Panc1 (cell line): Measurements from ENCODE around the gene TMEM242. TPM values are rescaled to one million over a fixed set of nuclear protein-coding genes. Genes with fewer than 3 reads are reported as not detected.

Experiments used
- ATAC-seq: fragments of 200-7000 bp; cut with Tn5 transposase; 2 replicates; pipeline ENCODE4 v1.9.1; 2020; ENCODE audit warnings: mild to moderate bottlenecking, moderate library complexity
- BruUV-seq: library from RNA; stranded (reverse); fragments of 400-500 nt; replicated peaks from 2 replicates; lab custom pipeline; 2021; lab: Mats Ljungman, UMichigan
- CTCF ChIA-PET: fragments of 300-600 bp; sonication (Branson Sonifier 250); formaldehyde crosslinking; loops from one replicate; lab custom pipeline; 2022; ENCODE audit warnings: antibody characterized with exemption; lab: Charles Lee
- POLR2A ChIA-PET: fragments of 300-600 bp; sonication (Branson Sonifier 250); formaldehyde crosslinking; loops from one replicate; lab custom pipeline; 2022; ENCODE audit warnings: antibody characterized with exemption; lab: Charles Lee
- DNase-seq: peaks from one replicate; pipeline ENCODE4 v3.0.0-alpha.2; 2010; ENCODE audit warnings: low read depth, low spot score
- H3K27ac ChIP-seq: 2 replicates; pipeline ENCODE4 v1.5.1; 2011; ENCODE audit warnings: mild to moderate bottlenecking, low read length, inconsistent platforms
- H3K27me3 ChIP-seq: fragments of 200-500 bp; sonication (Bioruptor generic); 2 replicates; pipeline ENCODE4 v1.6.0; 2014; ENCODE audit warnings: low read length, inconsistent platforms; ENCODE audit not compliant: control insufficient read depth, insufficient read depth
- H3K36me3 ChIP-seq: fragments of 200-500 bp; sonication (Bioruptor generic); 2 replicates; pipeline ENCODE4 v1.5.1; 2014; ENCODE audit warnings: inconsistent platforms, mild to moderate bottlenecking, low read length, moderate library complexity; ENCODE audit not compliant: control insufficient read depth, insufficient read depth
- H3K4me1 ChIP-seq: 2 replicates; pipeline ENCODE4 v1.5.1; 2011; ENCODE audit warnings: inconsistent platforms, mild to moderate bottlenecking, low read length, moderate library complexity; ENCODE audit not compliant: control insufficient read depth, insufficient read depth
- H3K4me3 ChIP-seq, 2 experiments: 2 replicates each; pipeline ENCODE4 v1.5.1; 2011 to 2012; ENCODE audit warnings: low read depth in 2 of 2, low read length in 2 of 2, mild to moderate bottlenecking in 2 of 2, inconsistent platforms in 1 of 2, moderate library complexity in 1 of 2
- H3K9me3 ChIP-seq: fragments of 200-500 bp; sonication (Bioruptor generic); 2 replicates; pipeline ENCODE4 v1.5.1; 2014; ENCODE audit warnings: low read depth, mild to moderate bottlenecking, inconsistent platforms, low read length, moderate library complexity; ENCODE audit not compliant: control insufficient read depth, insufficient read depth
- POLR2AphosphoS5 ChIP-seq: IDR thresholded peaks from 2 replicates; pipeline ENCODE4 v1.6.1; 2012; ENCODE audit warnings: mild to moderate bottlenecking, low read depth, low read length, moderate library complexity
- SIN3A ChIP-seq: IDR thresholded peaks from 2 replicates; pipeline ENCODE4 v1.6.1; 2012; ENCODE audit warnings: low read depth, mild to moderate bottlenecking, low read length, moderate library complexity, borderline replicate concordance; ENCODE audit not compliant: insufficient read depth
- TCF7L2 ChIP-seq: IDR thresholded peaks from 2 replicates; pipeline ENCODE4 v1.6.1; 2011; ENCODE audit warnings: mild to moderate bottlenecking, low read depth, low read length, inconsistent platforms
- in situ Hi-C: cut with HindIII; loops from 2 replicates; pipeline ENCODE4 v1.10.0; 2016; ENCODE audit warnings: low sequenced_read_pairs, low pct_unique_long_range_greater_than_20kb
- intact Hi-C: fragments of 100-400 bp; cut with micrococcal nuclease; formaldehyde crosslinking; loops from one replicate; pipeline ENCODE4 v1.10.0; 2022; ENCODE audit not compliant: unreplicated experiment
- total RNA-seq: library from RNA; stranded (reverse); gene quantifications from one replicate; pipeline ENCODE4 v1.2.1, GENCODE V29; 2021; ENCODE audit not compliant: unreplicated experiment
- TF ChIP-seq, protein P1 (sequence below): fragments of 450-650 bp; IDR thresholded peaks from 2 replicates; pipeline ENCODE4 v1.5.1; 2017; ENCODE audit warnings: mild to moderate bottlenecking
- TF ChIP-seq, protein P2 (sequence below), 2 experiments: IDR thresholded peaks; 2 replicates each; pipeline ENCODE4 v1.6.1; 2011 to 2012; ENCODE audit warnings: low read depth in 2 of 2, control low read depth in 1 of 2, low read length in 1 of 2, mild to moderate bottlenecking in 1 of 2, moderate library complexity in 1 of 2; ENCODE audit not compliant: insufficient read depth in 1 of 2

Gene TMEM242
- total RNA-seq, 1 experiment from 2014 or later, result 6.8 TPM

DNA sequence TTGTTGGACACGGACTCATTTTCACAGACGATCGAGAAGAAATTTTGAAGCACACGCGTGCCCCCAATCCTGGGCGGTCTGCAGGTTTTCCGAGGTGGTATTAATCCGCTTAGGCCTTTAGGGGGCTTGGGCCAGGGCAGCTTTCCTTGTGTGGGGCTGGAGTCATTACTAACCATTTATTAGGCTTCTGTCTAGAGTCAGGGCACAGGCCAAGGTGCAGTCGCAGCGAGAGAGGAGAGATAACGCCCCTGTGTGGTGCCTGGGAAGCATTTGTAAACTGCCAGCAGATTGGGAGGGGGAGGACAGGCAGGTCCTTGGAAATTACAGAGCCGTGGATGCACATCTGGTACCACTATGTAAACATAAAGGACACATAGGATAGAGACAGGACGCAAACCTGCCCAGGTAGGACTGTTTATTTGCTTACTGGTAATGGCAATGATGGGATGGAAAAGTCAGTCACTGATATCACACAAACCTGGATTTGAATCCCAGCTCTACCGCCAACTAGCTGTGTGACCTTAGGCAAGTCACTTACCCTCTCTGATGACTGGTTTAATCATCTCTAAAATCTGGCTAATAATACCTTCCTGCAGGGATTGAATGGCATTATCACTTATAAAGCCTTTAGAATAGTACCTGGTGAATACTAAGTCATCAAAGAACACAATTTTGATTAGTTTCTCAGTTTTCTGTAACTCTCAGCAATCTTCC is 76.4 kb downstream of the TMEM242 start:
- no peaks in the 10 kb centered on the region for H3K9me3 ChIP-seq
- TF ChIP-seq SIN3A (no peak), POLR2AphosphoS5 (no peak), TCF7L2 (no peak)
- TF ChIP-seq, protein P1, sequence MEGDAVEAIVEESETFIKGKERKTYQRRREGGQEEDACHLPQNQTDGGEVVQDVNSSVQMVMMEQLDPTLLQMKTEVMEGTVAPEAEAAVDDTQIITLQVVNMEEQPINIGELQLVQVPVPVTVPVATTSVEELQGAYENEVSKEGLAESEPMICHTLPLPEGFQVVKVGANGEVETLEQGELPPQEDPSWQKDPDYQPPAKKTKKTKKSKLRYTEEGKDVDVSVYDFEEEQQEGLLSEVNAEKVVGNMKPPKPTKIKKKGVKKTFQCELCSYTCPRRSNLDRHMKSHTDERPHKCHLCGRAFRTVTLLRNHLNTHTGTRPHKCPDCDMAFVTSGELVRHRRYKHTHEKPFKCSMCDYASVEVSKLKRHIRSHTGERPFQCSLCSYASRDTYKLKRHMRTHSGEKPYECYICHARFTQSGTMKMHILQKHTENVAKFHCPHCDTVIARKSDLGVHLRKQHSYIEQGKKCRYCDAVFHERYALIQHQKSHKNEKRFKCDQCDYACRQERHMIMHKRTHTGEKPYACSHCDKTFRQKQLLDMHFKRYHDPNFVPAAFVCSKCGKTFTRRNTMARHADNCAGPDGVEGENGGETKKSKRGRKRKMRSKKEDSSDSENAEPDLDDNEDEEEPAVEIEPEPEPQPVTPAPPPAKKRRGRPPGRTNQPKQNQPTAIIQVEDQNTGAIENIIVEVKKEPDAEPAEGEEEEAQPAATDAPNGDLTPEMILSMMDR, result no peak
- TF ChIP-seq, protein P2, sequence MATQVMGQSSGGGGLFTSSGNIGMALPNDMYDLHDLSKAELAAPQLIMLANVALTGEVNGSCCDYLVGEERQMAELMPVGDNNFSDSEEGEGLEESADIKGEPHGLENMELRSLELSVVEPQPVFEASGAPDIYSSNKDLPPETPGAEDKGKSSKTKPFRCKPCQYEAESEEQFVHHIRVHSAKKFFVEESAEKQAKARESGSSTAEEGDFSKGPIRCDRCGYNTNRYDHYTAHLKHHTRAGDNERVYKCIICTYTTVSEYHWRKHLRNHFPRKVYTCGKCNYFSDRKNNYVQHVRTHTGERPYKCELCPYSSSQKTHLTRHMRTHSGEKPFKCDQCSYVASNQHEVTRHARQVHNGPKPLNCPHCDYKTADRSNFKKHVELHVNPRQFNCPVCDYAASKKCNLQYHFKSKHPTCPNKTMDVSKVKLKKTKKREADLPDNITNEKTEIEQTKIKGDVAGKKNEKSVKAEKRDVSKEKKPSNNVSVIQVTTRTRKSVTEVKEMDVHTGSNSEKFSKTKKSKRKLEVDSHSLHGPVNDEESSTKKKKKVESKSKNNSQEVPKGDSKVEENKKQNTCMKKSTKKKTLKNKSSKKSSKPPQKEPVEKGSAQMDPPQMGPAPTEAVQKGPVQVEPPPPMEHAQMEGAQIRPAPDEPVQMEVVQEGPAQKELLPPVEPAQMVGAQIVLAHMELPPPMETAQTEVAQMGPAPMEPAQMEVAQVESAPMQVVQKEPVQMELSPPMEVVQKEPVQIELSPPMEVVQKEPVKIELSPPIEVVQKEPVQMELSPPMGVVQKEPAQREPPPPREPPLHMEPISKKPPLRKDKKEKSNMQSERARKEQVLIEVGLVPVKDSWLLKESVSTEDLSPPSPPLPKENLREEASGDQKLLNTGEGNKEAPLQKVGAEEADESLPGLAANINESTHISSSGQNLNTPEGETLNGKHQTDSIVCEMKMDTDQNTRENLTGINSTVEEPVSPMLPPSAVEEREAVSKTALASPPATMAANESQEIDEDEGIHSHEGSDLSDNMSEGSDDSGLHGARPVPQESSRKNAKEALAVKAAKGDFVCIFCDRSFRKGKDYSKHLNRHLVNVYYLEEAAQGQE (IDR thresholded peaks at IDR 0.05; ENCODE audit: insufficient read depth in 1 of 2, low read depth in 2 of 2, low read length in 1 of 2), result no peak
- BruUV-seq, result no TSS peak
- in situ Hi-C loops (no loop called here), intact Hi-C loops (no loop called here)
- no peak overlapping the region for H3K27ac ChIP-seq
- H3K27me3 ChIP-seq, result no peaks in the 10 kb centered on the region; the same call in 1 of the 2 replicates
- DNase-seq (no peak), ATAC-seq (no peak)
- no peak overlapping the region for H3K4me3 ChIP-seq
- CTCF ChIA-PET, result no interaction called here
- H3K4me1 ChIP-seq, result no peaks in the 10 kb centered on the region
- POLR2A ChIA-PET, result no interaction called here
- no peaks in the 10 kb centered on the region for H3K36me3 ChIP-seq

DNA sequence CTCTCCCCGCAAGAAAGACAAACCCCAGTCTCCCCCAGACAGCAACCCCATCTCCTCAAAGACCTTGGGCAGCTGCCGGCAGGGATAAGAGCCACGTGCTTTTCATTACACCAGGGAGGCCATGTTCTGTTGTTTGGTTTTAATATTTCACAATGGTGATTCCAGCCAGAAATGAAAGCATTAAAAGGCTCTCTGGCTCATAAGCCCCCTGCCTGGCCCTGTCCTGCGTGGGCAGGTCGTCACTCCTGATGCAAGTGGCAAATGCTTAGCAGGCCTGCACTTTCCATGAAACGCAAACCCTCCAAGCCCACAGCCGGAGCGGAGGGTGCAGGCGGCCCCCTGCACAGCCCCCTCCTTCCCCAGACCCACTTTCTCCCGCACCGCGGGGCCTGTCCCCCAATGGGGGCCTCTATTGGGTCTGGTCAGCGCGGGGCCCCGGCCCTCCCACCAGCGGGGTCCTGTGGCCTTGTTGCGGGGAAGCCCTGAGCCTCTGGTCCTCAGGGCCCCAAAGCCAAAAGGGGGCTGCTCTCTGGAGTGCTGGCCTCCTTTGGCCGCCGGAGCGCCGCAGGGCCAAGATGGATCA is 77.2 kb downstream of the TMEM242 start:
- no TSS peak for BruUV-seq
- POLR2A ChIA-PET, result no interaction called here

More for the DNA sequence above, 77.2 kb downstream of the TMEM242 start:
- in situ Hi-C loops (no loop called here), intact Hi-C loops (no loop called here)
- no peak for ATAC-seq
- Histone ChIP-seq H3K9me3 (no peaks in the 10 kb centered on the region), H3K4me3 (no peak overlapping the region), H3K27me3 (no peaks in the 10 kb centered on the region; the same call in 1 of the 2 replicates), H3K36me3 (no peaks in the 10 kb centered on the region), H3K4me1 (no peaks in the 10 kb centered on the region), H3K27ac (no peak overlapping the region)
- CTCF ChIA-PET, result no interaction called here
- DNase-seq, result no peak
- TF ChIP-seq, protein P2 (IDR thresholded peaks at IDR 0.05; ENCODE audit: insufficient read depth in 1 of 2, low read depth in 2 of 2, low read length in 1 of 2), result no peak
- TF ChIP-seq POLR2AphosphoS5 (no peak), SIN3A (no peak), TCF7L2 (no peak)
- TF ChIP-seq, protein P1, result no peak
